Measurements from ENCODE around the gene TLE4.

GRCh38 chr9:79604921-79605562, 33.3 kb downstream of the TLE4 start:
- no peak for TF ChIP-seq POLR2A (IDR thresholded peaks at IDR 0.05)
- no peak for TF ChIP-seq CTCF (IDR thresholded peaks at IDR 0.05)
- no peak for TF ChIP-seq POLR2AphosphoS5 (IDR thresholded peaks at IDR 0.05)

All from prostate gland (tissue), 2 donors.